H1 (cell line): Measurements from ENCODE around the gene RGL3. TPM values are rescaled to one million over a fixed set of nuclear protein-coding genes. Genes with fewer than 3 reads are reported as not detected.
A peak's percentile ranks its signal among the peaks of the same experiment; 100 is the strongest.

Experiments used
- CTCF ChIA-PET: fragments of 300-600 bp; sonication (Branson Sonifier 250); formaldehyde crosslinking; loops from one replicate; lab custom pipeline; 2021; ENCODE audit not compliant: partially characterized antibody; lab: Charles Lee
- POLR2A ChIA-PET: fragments of 300-600 bp; sonication (Branson Sonifier 250); formaldehyde crosslinking; loops from one replicate; lab custom pipeline; 2021; ENCODE audit warnings: inconsistent platforms; ENCODE audit not compliant: partially characterized antibody; lab: Charles Lee
- DNase-seq, 2 experiments: peaks; one replicate each; pipeline versions ENCODE4 v3.0.0 to v3.0.0-alpha.2; 2010 to 2022; ENCODE audit warnings: low spot score in 2 of 2, low read depth in 1 of 2, mixed read lengths in 1 of 2
- FAIRE-seq: peaks from 2 replicates; lab custom pipeline; 2011; peaks lifted over from hg19 to GRCh38; lab: Jason Lieb, UNC
- H2AFZ ChIP-seq: 2 replicates; pipeline ENCODE4 v1.8.1; 2012; ENCODE audit warnings: low read length, inconsistent platforms
- H2AK5ac ChIP-seq: 2 replicates; pipeline ENCODE4 v1.6.1; 2013; ENCODE audit warnings: low read depth, low read length
- H2BK120ac ChIP-seq: replicated peaks from 2 replicates; pipeline ENCODE3; 2013; ENCODE audit warnings: low read depth, low read length, inconsistent platforms
- H2BK12ac ChIP-seq: 2 replicates; pipeline ENCODE4 v1.6.1; 2013; ENCODE audit warnings: low read depth, low read length
- H2BK15ac ChIP-seq: 2 replicates; pipeline ENCODE4 v1.6.1; 2013; ENCODE audit warnings: low read length
- H2BK20ac ChIP-seq: 2 replicates; pipeline ENCODE4 v1.6.1; 2013; ENCODE audit warnings: low read length
- H2BK5ac ChIP-seq: 2 replicates; pipeline ENCODE4 v1.6.1; 2013; ENCODE audit warnings: low read depth, low read length
- H3K14ac ChIP-seq: 2 replicates; pipeline ENCODE4 v1.6.1; 2013; ENCODE audit warnings: inconsistent platforms; ENCODE audit not compliant: insufficient read length
- H3K18ac ChIP-seq: 2 replicates; pipeline ENCODE4 v1.6.1; 2013; ENCODE audit warnings: low read length; ENCODE audit errors: extremely low read depth
- H3K23ac ChIP-seq: 2 replicates; pipeline ENCODE4 v1.6.1; 2013; ENCODE audit warnings: inconsistent platforms; ENCODE audit not compliant: insufficient read length
- H3K23me2 ChIP-seq: 2 replicates; pipeline ENCODE4 v1.6.1; 2013; ENCODE audit warnings: low read depth, low read length
- H3K27ac ChIP-seq: 2 replicates; pipeline ENCODE4 v1.6.1; 2011; ENCODE audit warnings: low read depth, low read length, inconsistent platforms
- H3K27me3 ChIP-seq, 4 experiments: replicated peaks in 1 of 4; 1 replicate in 1 of 4; 2 replicates in 3 of 4; pipeline versions ENCODE4 v1.6.1 to v1.8.1; 2011 to 2013; ENCODE audit warnings: low read length in 3 of 4, mild to moderate bottlenecking in 3 of 4, inconsistent platforms in 2 of 4, mixed read lengths in 2 of 4, moderate library complexity in 1 of 4; ENCODE audit not compliant: control insufficient read depth in 3 of 4, insufficient read depth in 3 of 4; ENCODE audit errors: extremely low read depth in 1 of 4
- H3K36me3 ChIP-seq, 4 experiments: 2 replicates each; pipeline versions ENCODE4 v1.6.1 to v1.8.1; 2011 to 2013; ENCODE audit warnings: mild to moderate bottlenecking in 4 of 4, low read length in 3 of 4, moderate library complexity in 2 of 4, control low read depth in 1 of 4, inconsistent platforms in 1 of 4; ENCODE audit not compliant: insufficient read depth in 4 of 4, control insufficient read depth in 2 of 4
- H3K4ac ChIP-seq: replicated peaks from 2 replicates; pipeline ENCODE3; 2013; ENCODE audit warnings: low read length, low read depth, mixed read lengths, inconsistent platforms; ENCODE audit not compliant: insufficient read length
- H3K4me1 ChIP-seq, 4 experiments: replicated peaks in 1 of 4; 1 replicate in 1 of 4; 2 replicates in 3 of 4; pipeline versions ENCODE4 v1.6.1 to v1.8.1; 2011 to 2013; ENCODE audit warnings: low read length in 3 of 4, inconsistent platforms in 2 of 4, mixed read lengths in 1 of 4; ENCODE audit not compliant: insufficient read depth in 4 of 4, control insufficient read depth in 3 of 4
- H3K4me2 ChIP-seq, 2 experiments: 2 replicates each; pipeline versions ENCODE4 v1.6.1 to v1.8.1; 2011 to 2013; ENCODE audit warnings: low read depth in 2 of 2, low read length in 2 of 2, control low read depth in 1 of 2, inconsistent platforms in 1 of 2, mild to moderate bottlenecking in 1 of 2; ENCODE audit not compliant: insufficient read depth in 1 of 2
- H3K4me3 ChIP-seq, 4 experiments: fragments of 200-600, 300-600 bp in 1 of 4; sonication (generic), shearing (Covaris generic), sonication (Bioruptor Twin) in 1 of 4; 2 replicates each; pipeline versions ENCODE4 v1.5.1 to v1.8.1; 2011 to 2016; ENCODE audit warnings: low read length in 4 of 4, low read depth in 3 of 4, control low read depth in 2 of 4, inconsistent platforms in 2 of 4, mild to moderate bottlenecking in 2 of 4, mixed read lengths in 1 of 4, moderate library complexity in 1 of 4; ENCODE audit not compliant: insufficient read depth in 2 of 4; ENCODE audit errors: extremely low read depth in 1 of 4
- H3K56ac ChIP-seq: replicated peaks from 2 replicates; pipeline ENCODE3; 2013; ENCODE audit warnings: low read depth, mild to moderate bottlenecking, mixed read lengths, low read length, inconsistent platforms; ENCODE audit not compliant: insufficient read length
- H3K79me1 ChIP-seq: 2 replicates; pipeline ENCODE4 v1.6.1; 2013; ENCODE audit warnings: low read depth, low read length, control low read depth
- H3K79me2 ChIP-seq, 2 experiments: 2 replicates each; pipeline versions ENCODE4 v1.6.1 to v1.8.1; 2012 to 2013; ENCODE audit warnings: low read length in 2 of 2, mild to moderate bottlenecking in 2 of 2, inconsistent platforms in 1 of 2; ENCODE audit not compliant: insufficient read depth in 2 of 2, control insufficient read depth in 1 of 2
- H3K9ac ChIP-seq, 4 experiments: replicated peaks in 1 of 4; 1 replicate in 1 of 4; 2 replicates in 3 of 4; pipeline versions ENCODE4 v1.6.1 to v1.8.1; 2011 to 2013; ENCODE audit warnings: low read depth in 3 of 4, low read length in 3 of 4, control low read depth in 2 of 4, mild to moderate bottlenecking in 2 of 4, moderate library complexity in 2 of 4, inconsistent platforms in 1 of 4; ENCODE audit errors: extremely low read depth in 1 of 4
- H3K9me3 ChIP-seq, 2 experiments: 2 replicates each; pipeline versions ENCODE4 v1.6.1 to v1.8.1; 2012 to 2013; ENCODE audit warnings: mild to moderate bottlenecking in 2 of 2, moderate library complexity in 2 of 2, control low read depth in 1 of 2, inconsistent platforms in 1 of 2, low read depth in 1 of 2, low read length in 1 of 2, mixed read lengths in 1 of 2; ENCODE audit not compliant: insufficient read depth in 2 of 2
- H4K20me1 ChIP-seq, 2 experiments: replicated peaks in 1 of 2; 2 replicates each; pipeline versions ENCODE3 to v1.8.1; 2011 to 2013; ENCODE audit warnings: inconsistent platforms in 2 of 2, low read length in 2 of 2, mild to moderate bottlenecking in 1 of 2; ENCODE audit not compliant: insufficient read depth in 2 of 2, control insufficient read depth in 1 of 2
- H4K5ac ChIP-seq: 2 replicates; pipeline ENCODE4 v1.6.1; 2013; ENCODE audit warnings: low read length, low read depth, mixed read lengths, inconsistent platforms; ENCODE audit not compliant: insufficient read length
- H4K8ac ChIP-seq: 2 replicates; pipeline ENCODE4 v1.8.0; 2013; ENCODE audit warnings: mild to moderate bottlenecking, moderate library complexity, low read length, inconsistent platforms; ENCODE audit not compliant: insufficient read depth; ENCODE audit errors: extremely low read depth
- H4K91ac ChIP-seq: replicated peaks from 2 replicates; pipeline ENCODE3; 2013; ENCODE audit warnings: low read length, mixed read lengths, inconsistent platforms; ENCODE audit not compliant: insufficient read length
- ASH2L ChIP-seq: fragments of 200-600, 300-600 bp; sonication (generic); IDR thresholded peaks from one replicate; pipeline ENCODE4 v1.7.1; 2017; ENCODE audit warnings: low read length
- BRCA1 ChIP-seq: IDR thresholded peaks from 2 replicates; pipeline ENCODE4 v1.6.1; 2012; ENCODE audit warnings: low read depth, low read length, improper control_type of control experiment
- CBX8 ChIP-seq: fragments of 300-800, 300-1000 bp; sonication (generic); IDR thresholded peaks from 2 replicates; pipeline ENCODE4 v1.7.1; 2016; ENCODE audit warnings: low read depth, low read length, borderline replicate concordance
- CHD1 ChIP-seq: IDR thresholded peaks from 2 replicates; pipeline ENCODE4 v1.6.1; 2012; ENCODE audit warnings: low read depth, low read length, improper control_type of control experiment
- HDAC6 ChIP-seq: IDR thresholded peaks from one replicate; pipeline ENCODE4 v1.7.1; 2012; ENCODE audit warnings: low read depth, mild to moderate bottlenecking, inconsistent platforms, low read length, moderate library complexity
- MAFK ChIP-seq: IDR thresholded peaks from 2 replicates; pipeline ENCODE4 v1.6.1; 2012; ENCODE audit warnings: low read depth, mild to moderate bottlenecking, improper control_type of control experiment, low read length
- NANOG ChIP-seq: IDR thresholded peaks from 2 replicates; pipeline ENCODE4 v1.6.1; 2011; ENCODE audit warnings: low read length, low read depth, mild to moderate bottlenecking, inconsistent platforms; ENCODE audit not compliant: insufficient read depth, poor library complexity, severe bottlenecking
- POLR2AphosphoS5 ChIP-seq: IDR thresholded peaks from 2 replicates; pipeline ENCODE4 v1.6.1; 2011; ENCODE audit warnings: low read depth, low read length
- SP1 ChIP-seq: IDR thresholded peaks from 2 replicates; pipeline ENCODE4 v1.6.1; 2011; ENCODE audit warnings: low read depth, low read length
- TAF1 ChIP-seq: IDR thresholded peaks from 2 replicates; pipeline ENCODE4 v1.6.1; 2011; ENCODE audit warnings: mild to moderate bottlenecking, low read depth, low read length
- ZNF274 ChIP-seq: IDR thresholded peaks from 2 replicates; pipeline ENCODE4 v1.7.0; 2012; ENCODE audit warnings: low read length, borderline replicate concordance; ENCODE audit errors: extremely low read depth
- WGBS, 2 experiments: shearing (Covaris generic) in 1 of 2; methylation state at CpG; one replicate each; pipeline versions ENCODE4 v1.1.6 to v1.1.7; 2013 to 2015; ENCODE audit warnings: low lambda C conversion rate in 2 of 2, mixed read lengths in 2 of 2, inconsistent platforms in 1 of 2, low coverage in 1 of 2, missing lambda C conversion rate in 1 of 2; ENCODE audit not compliant: insufficient replicate concordance in 2 of 2, insufficient coverage in 1 of 2, insufficient read length in 1 of 2; ENCODE audit errors: extremely low coverage in 1 of 2, missing lambda C conversion rate in 1 of 2; 5-methylcytosine and 5-hydroxymethylcytosine counted together
- polyA plus RNA-seq, 7 experiments: library from polyadenylated mRNA; depleted of rRNA in 3 of 7; stranded (reverse) in 5 of 7; unstranded in 2 of 7; fragments of >200 nt in 5 of 7; fragments of 200-250 nt in 2 of 7; gene quantifications; 1 replicate in 5 of 7; 2 replicates in 1 of 7; 4 replicates in 1 of 7; pipeline versions ENCODE4 v1.2.1 to v1.2.3, GENCODE V29; 2011 to 2013; ENCODE audit warnings: missing spikeins in 2 of 7, mixed read lengths in 2 of 7
- total RNA-seq: library from RNA; stranded (reverse); fragmentation: NEBNext Ultra II Directional; extraction: Animal tissue kit (Norgen Biotek cat#: 25700); gene quantifications from 2 replicates; pipeline ENCODE4 v1.2.1, GENCODE V29; 2021
- TF ChIP-seq, protein P1 (sequence below): IDR thresholded peaks from 2 replicates; pipeline ENCODE4 v1.6.1; 2011; ENCODE audit warnings: low read length, improper control_type of control experiment

RGL3 gene
- total and polyA plus RNA-seq, 2 of the 8 experiments (the other 6 are each of a cell fraction or from before 2014, with no cell fraction given) = 36.9 to 40.9 TPM

DNA sequence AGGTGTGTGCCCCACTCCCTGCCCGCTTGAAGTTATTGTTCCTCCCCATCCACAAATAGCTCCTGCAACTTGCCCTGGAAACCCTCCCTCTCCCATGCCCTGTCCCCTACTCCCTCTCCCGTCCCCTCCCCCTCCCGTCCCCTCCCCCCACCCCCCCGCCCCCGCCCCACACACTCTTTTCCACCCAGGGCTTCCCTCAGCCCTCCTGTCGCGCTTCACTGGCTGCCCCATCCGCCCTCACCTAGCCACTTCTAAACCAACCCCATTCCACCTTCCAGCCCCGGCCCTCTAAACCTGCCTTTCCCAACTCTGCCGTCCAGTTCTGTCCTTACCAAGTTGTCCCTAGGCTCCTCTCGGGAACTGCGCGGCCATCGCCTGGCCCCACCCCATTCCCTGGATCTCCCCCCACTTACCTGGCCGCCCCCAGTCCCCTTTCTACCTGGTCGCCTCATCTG is 993 bp downstream of the RGL3 start:
- no peaks in the 10 kb centered on the region for H4K20me1 ChIP-seq
- H3K23me2 ChIP-seq = peaks cover 34% of the 10 kb centered on the region
- H3K9ac ChIP-seq = peak overlapping the region in 3 of 4 experiments; percentile 58 to 75 (median 67); a peak in 6 of 7 replicates
- no peak overlapping the region for H3K4ac ChIP-seq
- H3K27ac ChIP-seq = peak overlapping the region; percentile 69; the same call in 1 of the 2 replicates
- no peak overlapping the region for H2AFZ ChIP-seq
- CTCF ChIA-PET = interaction anchor here (0.6 to 13.7 kb wide), 5 partner anchors 10 to 51 kb away, joined by 3 to 197 read pairs (median 4); partner anchors contain the start of genes EPOR and SWSAP1
- peak overlapping the region; percentile 70 for H4K91ac ChIP-seq
- peak overlapping the region; percentile 77 to 90 for H3K4me2 ChIP-seq
- peak overlapping the region; percentile 94; the same call in 1 of the 2 replicates for H4K8ac ChIP-seq
- FAIRE-seq (no peak), DNase-seq (no peak)
- no peaks in the 10 kb centered on the region for H3K9me3 ChIP-seq
- peak overlapping the region; percentile 72 to 88 (median 80) for H3K4me3 ChIP-seq
- H2BK5ac ChIP-seq = peak overlapping the region; percentile 95; the same call in 1 of the 2 replicates
- H3K23ac ChIP-seq = no peak overlapping the region
- peak overlapping the region; percentile 75; the same call in 1 of the 2 replicates for H2BK12ac ChIP-seq
- H3K14ac ChIP-seq = no peak overlapping the region
- H3K4me1 ChIP-seq = peaks cover 0 to 15% (median 7%) of the 10 kb centered on the region in 4 experiments; a peak in 5 of 7 replicates
- H3K79me1 ChIP-seq = peaks cover 5% of the 10 kb centered on the region
- H3K56ac ChIP-seq = peak overlapping the region; percentile 91
- peak overlapping the region; percentile 38 for H2BK120ac ChIP-seq
- no peak overlapping the region for H2AK5ac ChIP-seq
- peak overlapping the region; percentile 87 for H3K18ac ChIP-seq
- peak overlapping the region; percentile 97 for H4K5ac ChIP-seq
- H2BK15ac ChIP-seq = peak overlapping the region; percentile 81; the same call in 1 of the 2 replicates
- 0 out of 8 replicates have a peak, but pooled peaks cover 0 to 3% (median 0%) of the 10 kb centered on the region in 4 experiments for H3K36me3 ChIP-seq
- H2BK20ac ChIP-seq = 0 out of 2 replicates have a peak overlapping the region, but pooled peaks have one; percentile 72
- POLR2A ChIA-PET = interaction anchor here (0.6 to 3.6 kb wide), 20 partner anchors 8 to 124 kb away, joined by 3 to 48 read pairs (median 4); partner anchors contain the start of genes EPOR, ODAD3, PRKCSH and SWSAP1
- peaks cover 0 to 19% (median 12%) of the 10 kb centered on the region in 4 experiments; a peak in 5 of 7 replicates for H3K27me3 ChIP-seq
- WGBS, 2 experiments = 36% methylated on average over 1 of the region's 16 CpGs; no CpG with 5 or more reads in 1 of the 2 experiments
- no peaks in the 10 kb centered on the region for H3K79me2 ChIP-seq
- TF ChIP-seq ASH2L (peak; percentile 36), POLR2AphosphoS5 (no peak), CBX8 (no peak), HDAC6 (no peak), NANOG (no peak), CHD1 (no peak), TAF1 (peak; percentile 53; the same call in 1 of the 2 replicates), BRCA1 (no peak), MAFK (no peak), ZNF274 (no peak), SP1 (no peak)
- TF ChIP-seq, protein P1, sequence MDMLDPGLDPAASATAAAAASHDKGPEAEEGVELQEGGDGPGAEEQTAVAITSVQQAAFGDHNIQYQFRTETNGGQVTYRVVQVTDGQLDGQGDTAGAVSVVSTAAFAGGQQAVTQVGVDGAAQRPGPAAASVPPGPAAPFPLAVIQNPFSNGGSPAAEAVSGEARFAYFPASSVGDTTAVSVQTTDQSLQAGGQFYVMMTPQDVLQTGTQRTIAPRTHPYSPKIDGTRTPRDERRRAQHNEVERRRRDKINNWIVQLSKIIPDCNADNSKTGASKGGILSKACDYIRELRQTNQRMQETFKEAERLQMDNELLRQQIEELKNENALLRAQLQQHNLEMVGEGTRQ = no peak
